ENCODE data around the gene ERC2.

Gene ERC2

GRCh38 chr3:55648591-55649318 is 819.5 kb downstream of the ERC2 start:
- peak; percentile 98 for DNase-seq (ENCODE audit: low read depth, low spot score)

DNA sequence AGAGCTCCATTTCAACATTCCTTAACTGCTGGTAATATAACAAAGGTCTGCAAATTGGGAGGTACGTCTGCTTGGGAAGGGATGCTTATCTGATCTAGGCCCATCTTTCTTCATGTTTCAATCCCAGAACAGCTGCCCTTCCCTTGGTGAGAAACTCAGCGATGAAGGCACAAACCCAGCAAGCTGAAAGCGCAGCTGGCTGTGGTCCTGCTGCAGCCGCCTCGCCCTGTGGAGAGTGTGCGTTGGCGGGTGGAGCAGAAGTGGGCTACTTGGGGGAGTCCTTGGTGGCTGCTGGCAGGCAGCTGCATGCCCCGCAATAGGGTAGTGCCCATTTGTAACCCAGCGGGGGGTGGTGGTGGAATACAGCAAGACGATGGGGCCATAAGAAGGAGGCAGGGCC is 820.6 kb downstream of the ERC2 start:
- DNase-seq (ENCODE audit: low read depth, low spot score): no peak

DNA sequence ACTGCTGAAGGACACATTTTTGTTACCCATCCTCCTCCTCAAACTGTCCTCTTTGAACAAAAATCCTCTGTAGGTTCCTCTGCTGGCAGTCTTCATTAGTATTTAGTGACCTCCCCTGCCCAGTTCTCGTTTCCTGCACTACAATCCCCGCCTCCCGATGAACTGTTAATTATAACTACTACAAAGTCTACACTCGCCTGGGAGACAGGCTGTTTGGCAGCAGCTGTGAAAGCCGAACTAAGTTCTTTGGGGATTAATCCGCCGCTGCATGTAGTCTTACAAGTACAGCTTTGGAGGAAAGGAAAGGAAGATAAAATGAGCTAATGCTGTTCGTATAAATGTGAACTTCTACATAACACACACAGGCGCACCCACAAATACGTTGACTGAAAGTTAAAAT is 821.2 kb downstream of the ERC2 start:
- DNase-seq (ENCODE audit: low read depth, low spot score): no peak

- no peak for DNase-seq (ENCODE audit: low read depth, low spot score)
Measured at GRCh38 chr3:55646121-55646520, 822.1 kb downstream of the ERC2 start.

DNA sequence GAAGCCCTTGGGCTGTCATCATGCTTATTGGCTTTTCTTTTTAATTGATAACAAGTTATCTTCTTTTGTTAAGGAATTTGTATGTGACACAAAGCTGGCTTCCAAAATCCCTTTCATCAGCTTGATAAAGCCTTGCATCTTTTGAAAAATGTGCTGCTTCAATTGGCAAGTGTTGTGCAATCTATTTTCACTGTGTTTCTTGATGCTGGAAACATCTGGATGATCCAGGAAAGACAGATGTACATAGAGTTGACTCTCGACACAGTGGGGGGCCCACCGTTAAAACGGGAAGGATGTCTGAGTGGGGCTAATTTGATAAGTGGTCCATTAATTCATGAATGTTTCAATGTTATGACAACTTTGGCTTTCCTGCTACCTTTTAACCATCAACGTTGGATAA is 822.8 kb downstream of the ERC2 start:
- no peak for DNase-seq (ENCODE audit: low read depth, low spot score)

GRCh38 chr3:55643283-55643682 is 825.0 kb downstream of the ERC2 start:
- DNase-seq (ENCODE audit: low read depth, low spot score): no peak

GRCh38 chr3:55641964-55642363 is 826.3 kb downstream of the ERC2 start:
- no peak for DNase-seq (ENCODE audit: low read depth, low spot score)

DNA sequence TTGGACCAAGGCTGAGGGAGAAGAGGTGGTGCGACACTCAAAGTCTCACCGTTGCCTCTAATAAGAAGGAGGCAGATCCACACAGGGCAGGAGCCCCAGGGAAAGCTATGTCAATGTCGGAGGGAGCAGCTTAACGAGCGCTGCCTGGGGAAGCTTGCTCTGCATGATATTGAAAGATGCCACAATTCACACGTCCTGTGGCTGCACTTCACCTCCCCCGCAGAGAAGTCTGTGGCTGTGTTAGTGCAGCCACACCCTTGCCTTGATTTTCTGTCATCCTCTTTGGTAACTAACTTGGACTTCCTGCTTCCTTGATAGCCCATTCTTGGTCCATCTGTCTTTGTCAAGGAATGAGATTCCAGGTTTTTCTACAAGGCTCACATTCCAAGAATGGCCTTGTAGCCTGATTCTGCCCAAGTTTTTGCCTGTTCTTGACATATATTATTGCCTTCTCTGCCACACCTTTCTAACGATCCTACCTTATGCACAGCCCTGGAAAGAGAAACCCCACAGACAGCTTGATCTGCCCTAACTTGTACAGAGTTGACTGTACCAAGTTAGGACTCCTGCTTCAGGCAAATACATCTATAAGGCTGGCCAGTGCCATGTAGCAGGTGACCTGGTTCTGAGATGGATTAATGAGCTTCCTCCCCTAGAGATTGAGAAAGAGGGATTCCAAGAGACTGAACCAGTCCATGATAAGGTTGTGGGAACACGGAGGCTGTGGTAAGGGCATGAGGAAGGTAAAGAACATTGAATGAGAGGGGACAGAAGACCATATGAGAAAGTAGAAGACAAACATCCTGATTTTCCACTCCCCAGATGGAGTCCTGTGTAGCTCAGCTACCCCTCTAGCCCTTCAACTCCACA is 828.1 kb downstream of the ERC2 start:
- no peak for DNase-seq (ENCODE audit: low read depth, low spot score)

GRCh38 chr3:55639143-55639542 is 829.1 kb downstream of the ERC2 start:
- no peak for DNase-seq (ENCODE audit: low read depth, low spot score)

DNA sequence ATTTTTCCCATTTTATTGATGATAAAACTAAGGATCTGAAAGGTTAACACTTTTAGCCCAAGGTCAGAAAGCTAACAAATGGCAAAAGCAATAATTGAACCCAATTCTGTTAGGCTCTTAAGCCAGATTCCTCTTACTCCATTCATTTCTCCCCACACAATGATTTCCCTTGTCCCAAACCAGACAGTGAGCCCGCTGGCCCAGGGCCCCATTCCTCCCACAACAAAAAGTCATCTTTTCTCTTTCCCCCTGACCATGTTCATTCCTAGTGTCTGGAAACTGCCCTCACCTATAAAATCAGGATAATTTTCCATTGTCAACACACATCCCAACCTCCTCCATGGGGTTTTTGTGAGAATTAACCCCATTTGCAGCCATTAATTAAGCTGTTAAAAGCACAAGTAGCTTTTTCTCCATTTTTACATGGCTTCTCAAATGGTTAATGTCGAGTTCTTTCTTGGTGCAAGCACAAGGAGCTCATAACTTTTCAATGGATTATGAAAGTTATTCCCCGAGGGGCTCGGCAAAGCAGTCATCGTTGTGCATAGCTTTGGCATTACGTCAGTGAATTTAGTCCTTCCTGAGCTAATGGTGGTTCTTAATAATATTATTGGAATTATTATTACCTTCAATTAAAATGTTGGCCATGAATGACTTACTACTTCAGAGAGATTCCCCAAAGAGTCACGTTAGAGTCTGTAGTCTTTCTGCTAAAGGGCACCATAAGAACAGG is 830.2 kb downstream of the ERC2 start:
- no peak for DNase-seq (ENCODE audit: low read depth, low spot score)

GRCh38 chr3:55636300-55637195 is 831.7 kb downstream of the ERC2 start:
- DNase-seq (ENCODE audit: low read depth, low spot score): no peak

- DNase-seq (ENCODE audit: low read depth, low spot score): no peak
Measured at GRCh38 chr3:55634345-55634744, 833.9 kb downstream of the ERC2 start.

- no peak for DNase-seq (ENCODE audit: low read depth, low spot score)
Measured at GRCh38 chr3:55633333-55633732, 834.9 kb downstream of the ERC2 start.

- no peak for DNase-seq (ENCODE audit: low read depth, low spot score)
Measured at GRCh38 chr3:55631766-55632331, 836.4 kb downstream of the ERC2 start.

DNA sequence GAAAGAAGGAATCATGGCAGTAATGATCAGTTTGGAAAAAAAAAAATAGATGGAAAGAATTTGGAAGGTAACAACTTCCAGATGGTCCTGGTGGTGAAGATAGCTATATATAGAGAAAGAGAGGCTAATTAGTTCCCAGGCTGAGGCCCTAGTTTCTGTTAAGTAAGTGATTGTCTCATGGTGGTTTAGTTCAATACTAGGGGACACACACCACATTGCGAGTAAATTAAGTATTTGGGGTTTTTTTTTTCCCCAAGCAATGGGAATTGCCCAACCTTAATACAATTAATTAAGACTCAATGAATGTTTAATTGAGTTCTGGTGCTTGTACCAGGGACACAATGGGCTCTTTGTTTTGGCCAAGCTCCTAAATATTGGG is 837.4 kb downstream of the ERC2 start:
- DNase-seq (ENCODE audit: low read depth, low spot score): no peak

DNA sequence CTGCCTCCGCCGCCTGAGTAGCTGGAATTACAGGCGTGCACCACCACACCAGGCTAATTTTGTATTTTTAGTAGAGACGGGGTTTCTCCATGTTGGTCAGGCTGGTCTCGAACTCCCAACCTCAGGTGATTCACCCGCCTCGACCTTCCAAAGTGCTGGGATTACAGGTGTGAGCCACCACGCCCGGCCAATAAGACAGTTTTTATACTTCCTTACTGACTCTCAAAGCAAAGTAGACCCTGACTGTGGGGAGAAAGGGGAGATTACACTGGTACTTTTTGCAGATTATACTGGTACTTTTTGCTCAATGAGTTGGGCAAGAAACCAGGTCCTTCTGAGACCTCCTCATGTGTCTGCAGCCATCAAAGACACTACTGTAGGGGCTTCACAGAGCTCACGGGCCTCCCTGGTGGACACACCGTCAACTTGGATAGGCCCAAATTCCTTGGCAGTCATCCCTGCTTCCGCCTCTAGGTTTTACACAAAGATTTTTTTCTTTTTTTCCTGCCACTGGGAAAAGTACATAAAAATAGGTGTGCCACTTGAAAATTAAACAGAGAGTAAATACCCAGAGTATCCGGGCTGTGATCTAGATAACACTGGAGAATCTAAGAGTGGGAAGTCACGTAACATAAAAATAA is 837.9 kb downstream of the ERC2 start:
- DNase-seq (ENCODE audit: low read depth, low spot score): no peak

DNA sequence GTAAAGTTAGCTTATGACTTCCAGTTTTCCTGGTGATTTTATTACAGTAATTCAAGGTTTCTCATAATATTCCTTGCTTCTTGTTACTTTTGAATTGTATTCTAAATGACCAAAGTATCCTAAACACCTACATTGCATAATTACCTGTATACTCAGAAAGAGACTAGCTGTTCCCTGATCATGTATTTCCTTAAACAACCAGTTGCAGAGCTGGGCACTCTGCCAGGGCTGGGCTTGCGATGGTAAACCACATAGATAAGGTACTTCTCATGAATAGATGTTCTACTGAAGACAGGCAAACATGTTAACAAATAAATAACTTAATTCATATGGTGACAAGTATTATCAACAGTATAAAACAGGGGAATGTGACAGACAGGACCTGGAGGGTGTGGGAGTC is 838.8 kb downstream of the ERC2 start:
- DNase-seq (ENCODE audit: low read depth, low spot score): no peak

DNA sequence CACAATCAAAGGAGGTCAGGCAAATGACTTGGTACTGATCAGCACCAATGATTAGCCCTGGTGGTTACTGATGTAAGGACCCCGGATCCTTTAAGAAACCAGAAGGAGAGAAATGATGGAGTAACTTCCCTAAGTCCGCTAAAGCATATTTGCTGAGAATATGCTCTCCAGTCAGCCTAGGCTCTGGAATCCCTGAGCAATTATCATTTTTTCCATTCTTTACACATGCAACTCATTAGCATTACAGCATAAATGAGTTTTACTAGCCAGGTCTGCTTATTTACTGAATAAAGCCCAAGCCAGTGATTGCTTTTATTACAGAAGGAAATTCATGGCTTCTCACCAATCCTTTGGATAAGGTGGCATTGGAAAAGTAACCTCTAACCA is 842.0 kb downstream of the ERC2 start:
- DNase-seq (ENCODE audit: low read depth, low spot score): no peak

DNA sequence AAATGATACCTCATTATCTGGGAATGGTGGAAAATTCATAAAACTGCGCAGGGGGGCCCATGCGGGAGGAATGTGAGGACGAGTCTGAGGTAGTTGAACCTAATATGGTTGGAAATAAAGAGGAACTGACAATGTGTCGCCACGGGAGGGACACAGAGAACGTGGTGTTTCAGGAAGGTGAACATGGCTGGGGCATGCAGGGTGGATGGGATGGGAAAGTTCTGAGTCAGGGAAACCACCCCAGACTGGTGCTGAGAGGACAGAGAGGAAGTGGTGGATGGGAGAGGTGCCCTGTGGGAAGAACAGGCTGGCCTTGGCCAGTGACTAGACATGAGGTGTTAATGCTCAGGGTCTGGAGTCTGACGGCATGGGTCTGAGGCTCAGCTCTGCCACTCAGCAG is 844.0 kb downstream of the ERC2 start:
- no peak for DNase-seq (ENCODE audit: low read depth, low spot score)

- no peak for DNase-seq (ENCODE audit: low read depth, low spot score)
Measured at GRCh38 chr3:55623786-55624185, 844.5 kb downstream of the ERC2 start.

DNA sequence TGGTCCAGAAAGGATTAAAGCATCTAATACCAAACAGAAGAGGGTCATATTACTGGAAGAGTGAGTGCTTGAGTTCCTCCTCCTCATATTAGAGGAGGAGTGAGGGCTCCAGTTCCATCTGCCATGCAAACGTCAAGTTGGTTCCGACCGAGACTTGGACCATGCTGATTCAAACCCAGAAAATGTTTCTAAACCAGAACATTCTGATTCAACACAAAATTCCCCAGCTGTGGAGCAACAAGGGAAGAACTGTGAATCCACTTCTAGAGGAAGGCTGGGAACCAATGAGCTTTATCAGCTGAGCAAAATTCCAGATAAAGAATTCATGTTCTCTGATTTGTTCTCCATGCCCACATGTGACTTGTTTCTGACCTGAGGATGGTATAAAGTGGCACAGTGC is 845.5 kb downstream of the ERC2 start:
- DNase-seq (ENCODE audit: low read depth, low spot score): no peak
